HL-60 (cell line): Measurements from ENCODE around the gene TBX5.

ENCODE experiments used
- DNase-seq, 2 experiments: peaks; one replicate each; pipeline ENCODE4 v3.0.0-alpha.2; 2010 to 2020; ENCODE audit warnings: low read depth in 1 of 2, low spot score in 1 of 2
- H3K27ac ChIP-seq: fragments of 250-450 bp; sonication (Bioruptor Pico); replicated peaks from 2 replicates; pipeline ENCODE4 v1.5.1; 2020; ENCODE audit warnings: mild to moderate bottlenecking, moderate library complexity
- H3K27me3 ChIP-seq: fragments of 250-450 bp; sonication (Bioruptor Pico); 2 replicates; pipeline ENCODE4 v1.5.1; 2021; ENCODE audit warnings: mild to moderate bottlenecking, moderate library complexity; ENCODE audit not compliant: insufficient read depth, poor library complexity, severe bottlenecking
- H3K4me3 ChIP-seq: replicated peaks from 2 replicates; pipeline ENCODE4 v1.5.1; 2011; ENCODE audit warnings: mild to moderate bottlenecking, control low read depth, low read length; ENCODE audit not compliant: insufficient read depth
- GABPA ChIP-seq: IDR thresholded peaks from 2 replicates; pipeline ENCODE4 v1.6.1; 2012; ENCODE audit warnings: low read depth
- POLR2AphosphoS5 ChIP-seq: IDR thresholded peaks from 2 replicates; pipeline ENCODE4 v1.6.1; 2012; ENCODE audit warnings: low read depth
- SPI1 ChIP-seq: IDR thresholded peaks from 2 replicates; pipeline ENCODE4 v1.6.1; 2012; ENCODE audit warnings: low read depth, mild to moderate bottlenecking, borderline replicate concordance
- TF ChIP-seq, protein P1 (sequence below): IDR thresholded peaks from one replicate; pipeline ENCODE4 v1.5.1; 2011; ENCODE audit warnings: low read length, control low read depth, inconsistent platforms; ENCODE audit not compliant: insufficient read depth
- TF ChIP-seq, protein P2 (sequence below): IDR thresholded peaks from 2 replicates; pipeline ENCODE4 v1.6.1; 2012; ENCODE audit warnings: low read depth; ENCODE audit not compliant: insufficient replicate concordance

TBX5 gene

DNA sequence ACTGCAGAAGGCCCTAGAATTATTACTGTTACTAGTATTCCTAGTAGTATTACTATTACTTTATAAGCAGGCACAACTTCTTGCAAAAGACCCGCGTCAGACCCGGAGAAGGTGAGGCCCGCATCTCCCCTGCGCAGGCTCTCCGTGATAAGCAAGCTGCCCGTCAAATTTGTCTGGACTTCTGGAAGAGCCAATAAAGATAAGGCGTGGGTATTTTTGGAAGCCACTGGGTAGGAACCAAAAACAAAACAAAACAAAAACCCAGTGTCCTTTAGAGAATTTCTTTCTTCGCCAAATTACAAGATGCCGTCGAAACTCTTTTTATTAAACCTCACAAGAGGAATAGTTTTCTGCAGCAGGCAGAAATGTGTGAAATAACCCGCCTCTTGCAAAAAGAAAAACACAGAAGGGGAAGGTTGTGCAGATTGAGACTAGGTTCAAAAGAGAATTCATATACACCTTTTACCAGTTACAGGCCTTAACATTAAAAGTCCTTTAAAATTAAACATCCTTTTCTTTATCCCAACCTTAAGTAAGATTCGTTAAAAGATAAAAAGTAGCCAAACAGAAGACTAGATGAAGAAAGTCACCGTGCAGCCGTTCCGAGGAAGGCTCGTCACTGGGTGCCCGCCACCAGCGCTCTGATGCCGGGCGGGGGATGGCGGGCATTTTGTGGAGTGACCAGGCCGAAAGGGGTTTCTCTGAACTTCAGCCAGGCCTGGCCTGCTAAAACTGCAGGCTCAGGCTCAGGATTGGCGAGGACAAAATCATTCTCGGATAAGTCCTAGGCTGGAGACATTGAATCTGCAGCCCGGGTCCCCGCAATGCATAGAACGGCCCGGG, 1.6 kb downstream of the TBX5 start:
- peaks cover 93% of the 10 kb centered on the region for H3K27me3 ChIP-seq
- no peak overlapping the region for H3K27ac ChIP-seq
- no peak for DNase-seq
- no peak overlapping the region for H3K4me3 ChIP-seq
- TF ChIP-seq SPI1 (no peak), GABPA (no peak), POLR2AphosphoS5 (no peak)
- TF ChIP-seq, protein P1, sequence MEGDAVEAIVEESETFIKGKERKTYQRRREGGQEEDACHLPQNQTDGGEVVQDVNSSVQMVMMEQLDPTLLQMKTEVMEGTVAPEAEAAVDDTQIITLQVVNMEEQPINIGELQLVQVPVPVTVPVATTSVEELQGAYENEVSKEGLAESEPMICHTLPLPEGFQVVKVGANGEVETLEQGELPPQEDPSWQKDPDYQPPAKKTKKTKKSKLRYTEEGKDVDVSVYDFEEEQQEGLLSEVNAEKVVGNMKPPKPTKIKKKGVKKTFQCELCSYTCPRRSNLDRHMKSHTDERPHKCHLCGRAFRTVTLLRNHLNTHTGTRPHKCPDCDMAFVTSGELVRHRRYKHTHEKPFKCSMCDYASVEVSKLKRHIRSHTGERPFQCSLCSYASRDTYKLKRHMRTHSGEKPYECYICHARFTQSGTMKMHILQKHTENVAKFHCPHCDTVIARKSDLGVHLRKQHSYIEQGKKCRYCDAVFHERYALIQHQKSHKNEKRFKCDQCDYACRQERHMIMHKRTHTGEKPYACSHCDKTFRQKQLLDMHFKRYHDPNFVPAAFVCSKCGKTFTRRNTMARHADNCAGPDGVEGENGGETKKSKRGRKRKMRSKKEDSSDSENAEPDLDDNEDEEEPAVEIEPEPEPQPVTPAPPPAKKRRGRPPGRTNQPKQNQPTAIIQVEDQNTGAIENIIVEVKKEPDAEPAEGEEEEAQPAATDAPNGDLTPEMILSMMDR = no peak
- TF ChIP-seq, protein P2, sequence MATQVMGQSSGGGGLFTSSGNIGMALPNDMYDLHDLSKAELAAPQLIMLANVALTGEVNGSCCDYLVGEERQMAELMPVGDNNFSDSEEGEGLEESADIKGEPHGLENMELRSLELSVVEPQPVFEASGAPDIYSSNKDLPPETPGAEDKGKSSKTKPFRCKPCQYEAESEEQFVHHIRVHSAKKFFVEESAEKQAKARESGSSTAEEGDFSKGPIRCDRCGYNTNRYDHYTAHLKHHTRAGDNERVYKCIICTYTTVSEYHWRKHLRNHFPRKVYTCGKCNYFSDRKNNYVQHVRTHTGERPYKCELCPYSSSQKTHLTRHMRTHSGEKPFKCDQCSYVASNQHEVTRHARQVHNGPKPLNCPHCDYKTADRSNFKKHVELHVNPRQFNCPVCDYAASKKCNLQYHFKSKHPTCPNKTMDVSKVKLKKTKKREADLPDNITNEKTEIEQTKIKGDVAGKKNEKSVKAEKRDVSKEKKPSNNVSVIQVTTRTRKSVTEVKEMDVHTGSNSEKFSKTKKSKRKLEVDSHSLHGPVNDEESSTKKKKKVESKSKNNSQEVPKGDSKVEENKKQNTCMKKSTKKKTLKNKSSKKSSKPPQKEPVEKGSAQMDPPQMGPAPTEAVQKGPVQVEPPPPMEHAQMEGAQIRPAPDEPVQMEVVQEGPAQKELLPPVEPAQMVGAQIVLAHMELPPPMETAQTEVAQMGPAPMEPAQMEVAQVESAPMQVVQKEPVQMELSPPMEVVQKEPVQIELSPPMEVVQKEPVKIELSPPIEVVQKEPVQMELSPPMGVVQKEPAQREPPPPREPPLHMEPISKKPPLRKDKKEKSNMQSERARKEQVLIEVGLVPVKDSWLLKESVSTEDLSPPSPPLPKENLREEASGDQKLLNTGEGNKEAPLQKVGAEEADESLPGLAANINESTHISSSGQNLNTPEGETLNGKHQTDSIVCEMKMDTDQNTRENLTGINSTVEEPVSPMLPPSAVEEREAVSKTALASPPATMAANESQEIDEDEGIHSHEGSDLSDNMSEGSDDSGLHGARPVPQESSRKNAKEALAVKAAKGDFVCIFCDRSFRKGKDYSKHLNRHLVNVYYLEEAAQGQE = no peak

DNA sequence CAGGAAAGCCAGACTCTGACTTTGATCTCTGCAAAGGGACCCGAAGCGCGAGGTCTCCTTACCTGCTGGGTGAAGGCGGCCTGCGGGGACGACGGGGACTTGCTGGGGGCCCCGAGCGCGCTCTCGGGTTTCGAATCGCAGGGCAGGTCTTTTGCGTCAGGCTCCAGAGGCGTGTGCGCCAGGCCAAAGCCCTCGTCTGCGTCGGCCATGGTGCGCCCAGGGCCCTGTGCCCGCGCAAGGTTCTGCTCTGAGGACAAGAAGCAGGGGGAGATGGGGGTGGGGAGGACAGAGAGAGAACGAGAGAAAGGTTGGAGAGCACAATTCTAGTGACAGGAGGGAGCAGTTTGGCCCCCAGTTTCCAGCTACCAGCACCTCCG, 2.3 kb downstream of the TBX5 start:
- Histone ChIP-seq H3K4me3 (no peak overlapping the region), H3K27me3 (peaks cover 93% of the 10 kb centered on the region), H3K27ac (no peak overlapping the region)
- TF ChIP-seq POLR2AphosphoS5 (no peak), SPI1 (no peak), GABPA (no peak)
- TF ChIP-seq, protein P1 = no peak
- TF ChIP-seq, protein P2 = no peak
- no peak for DNase-seq

DNA sequence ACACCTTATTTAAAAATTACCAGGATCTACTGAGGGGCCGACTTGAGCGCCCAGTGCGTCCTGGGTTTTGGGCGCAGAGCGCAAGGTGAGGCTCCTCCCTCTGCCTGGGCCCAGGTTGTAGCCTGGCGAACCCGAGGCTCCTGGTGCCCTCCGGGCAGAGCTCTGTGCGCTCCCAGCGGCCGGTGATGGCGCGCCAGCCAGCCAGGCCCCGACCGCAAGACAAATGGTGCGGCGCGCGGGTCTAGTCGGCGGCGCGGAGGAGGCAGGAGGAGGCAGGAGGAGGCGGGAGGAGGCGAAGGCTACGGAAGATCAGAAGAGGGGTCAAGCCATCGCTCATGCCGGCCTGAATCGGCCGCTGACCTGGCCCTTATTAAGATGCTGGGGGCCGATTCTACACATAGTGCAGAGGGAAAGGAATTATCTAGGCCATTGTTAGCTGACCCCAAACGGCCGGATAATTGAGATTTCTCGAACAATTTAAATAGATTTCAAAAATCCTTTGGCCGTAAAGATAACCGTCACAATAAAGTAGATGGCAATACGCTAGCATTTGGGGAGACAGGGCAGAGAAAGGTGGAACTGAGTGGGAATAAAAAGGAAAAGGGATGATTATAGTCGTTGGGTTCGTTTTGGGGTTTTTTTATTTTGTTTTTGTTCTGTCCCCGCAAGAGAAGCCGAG, 2.8 kb downstream of the TBX5 start:
- H3K27ac ChIP-seq = no peak overlapping the region
- no peak for DNase-seq
- no peak overlapping the region for H3K4me3 ChIP-seq
- H3K27me3 ChIP-seq = peaks cover 93% of the 10 kb centered on the region
- TF ChIP-seq POLR2AphosphoS5 (no peak), GABPA (no peak), SPI1 (no peak)
- TF ChIP-seq, protein P1 = no peak
- TF ChIP-seq, protein P2 = no peak
